HG03196 (cell line): ENCODE data around the gene RAB3IL1.
"Not testable (repeated sequence)": the region's sequence is repeated elsewhere in the genome, so short reads cannot be mapped to it uniquely, and the experiment has no call there.

ENCODE experiments used
- ATAC-seq: cut with Tn5 transposase; IDR thresholded peaks from one replicate; pipeline ENCODE4 v1.9.1; 2021; ENCODE audit not compliant: unreplicated experiment

RAB3IL1 gene

GRCh38 chr11:61953632-61954031 lies 36.3 kb upstream of the RAB3IL1 start:
- ATAC-seq, result not testable (repeated sequence)

GRCh38 chr11:61952882-61953281 lies 35.5 kb upstream of the RAB3IL1 start:
- ATAC-seq, result no peak

GRCh38 chr11:61951484-61952135 lies 34.2 kb upstream of the RAB3IL1 start:
- no peak for ATAC-seq

- ATAC-seq, result no peak
Measured at GRCh38 chr11:61950035-61950547, 32.7 kb upstream of the RAB3IL1 start, which contains the start of gene BEST1. Gene BEST1, plus strand, starts transcription at chr11:61950351. Its CDS starts 1,456 bp downstream, at chr11:61951807.

GRCh38 chr11:61949169-61950034 lies 32.0 kb upstream of the RAB3IL1 start:
- ATAC-seq, result no peak

GRCh38 chr11:61948505-61948904 lies 31.1 kb upstream of the RAB3IL1 start:
- no peak for ATAC-seq

DNA sequence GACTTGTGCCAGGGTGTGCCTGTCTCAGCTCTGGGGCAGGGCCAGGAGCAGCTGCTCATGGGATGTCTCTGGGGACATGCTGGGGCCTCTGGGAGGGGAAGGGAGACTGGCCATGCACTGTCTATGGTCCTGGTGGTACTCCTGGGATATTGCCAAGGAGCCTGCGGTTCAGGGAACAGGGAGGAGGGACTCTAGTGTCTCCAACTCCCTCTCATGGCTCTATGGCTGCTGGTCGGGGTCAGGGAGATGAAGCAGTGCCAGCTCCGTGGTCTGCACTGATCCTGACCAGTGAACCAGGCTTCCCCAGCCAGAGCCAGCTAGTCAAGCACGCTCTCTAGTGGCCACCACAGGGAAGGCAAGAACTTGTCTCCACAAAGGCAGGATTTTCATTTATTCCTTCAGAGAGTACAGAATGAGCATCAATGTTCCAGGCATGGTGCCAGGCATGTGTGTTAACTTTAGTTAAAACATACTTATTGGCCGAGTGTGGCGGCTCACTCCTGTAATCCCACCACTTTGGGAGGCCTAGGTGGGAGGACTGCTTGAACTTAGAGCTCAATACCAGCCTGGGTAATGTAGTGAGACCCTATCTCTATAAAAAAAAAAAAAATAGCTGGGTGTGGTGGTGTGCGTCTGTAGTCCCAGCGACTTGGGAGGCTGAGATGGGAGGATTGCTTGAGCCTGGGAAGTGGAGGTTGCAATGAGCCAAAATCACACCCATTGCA lies 30.3 kb upstream of the RAB3IL1 start:
- ATAC-seq, result no peak

DNA sequence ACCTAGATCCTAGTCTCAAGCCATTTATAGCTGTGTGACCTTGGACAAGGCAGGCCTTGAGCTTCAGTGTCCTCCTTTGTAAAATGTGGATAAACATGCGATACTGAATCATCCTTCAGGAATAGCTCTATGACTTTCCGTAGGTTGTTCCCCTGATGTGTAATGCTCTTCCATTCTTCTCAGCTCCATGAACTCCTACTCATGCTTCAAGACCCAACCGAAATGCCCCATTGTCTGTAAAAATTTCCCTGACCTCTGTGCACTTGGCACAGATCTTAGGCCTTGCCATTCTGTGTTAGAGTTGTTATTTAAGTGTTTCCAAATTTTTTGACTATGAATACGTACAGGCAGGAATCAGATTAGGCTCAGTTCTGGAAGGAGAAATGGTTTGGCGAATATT lies 29.5 kb upstream of the RAB3IL1 start:
- no peak for ATAC-seq

DNA sequence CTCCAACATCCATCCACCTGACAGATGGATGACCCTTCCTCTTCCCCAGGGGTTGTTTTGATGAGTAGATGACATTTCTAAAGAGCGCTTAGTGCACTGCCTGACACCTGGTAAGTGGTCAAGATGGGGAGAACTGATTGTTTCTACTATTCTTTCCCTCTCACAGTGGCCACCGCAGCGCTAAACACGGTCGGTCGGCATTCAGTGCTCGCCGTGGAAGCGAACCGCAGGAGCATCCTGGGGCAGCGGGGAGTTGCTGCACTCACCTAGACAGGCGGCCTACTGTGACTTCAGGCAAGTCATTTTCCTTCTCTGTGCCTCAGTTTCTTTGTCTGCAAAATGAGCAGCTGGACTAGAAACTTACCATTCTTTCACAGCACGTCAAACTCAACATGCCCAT lies 27.8 kb upstream of the RAB3IL1 start:
- no peak for ATAC-seq

DNA sequence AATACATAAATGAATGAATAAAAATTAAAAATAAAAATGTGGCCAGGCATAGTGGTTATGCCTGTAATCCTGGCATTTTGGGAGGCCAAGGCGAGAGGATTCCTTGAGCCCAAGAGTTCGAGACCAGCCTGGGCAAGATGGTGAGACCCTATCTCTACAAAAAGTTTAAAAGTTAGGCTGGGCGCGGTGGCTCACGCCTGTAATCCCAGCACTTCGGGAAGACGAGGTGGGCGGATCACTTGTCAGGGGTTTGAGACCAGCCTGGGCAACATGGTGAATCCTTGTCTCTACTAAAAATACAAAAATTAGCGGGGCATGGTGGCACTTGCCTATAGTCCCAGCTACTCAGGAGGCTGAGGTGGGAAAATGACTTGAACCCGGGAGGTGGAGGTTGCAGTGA lies 23.1 kb upstream of the RAB3IL1 start:
- ATAC-seq, result no peak

GRCh38 chr11:61935861-61936260 lies 18.5 kb upstream of the RAB3IL1 start:
- ATAC-seq, result no peak

DNA sequence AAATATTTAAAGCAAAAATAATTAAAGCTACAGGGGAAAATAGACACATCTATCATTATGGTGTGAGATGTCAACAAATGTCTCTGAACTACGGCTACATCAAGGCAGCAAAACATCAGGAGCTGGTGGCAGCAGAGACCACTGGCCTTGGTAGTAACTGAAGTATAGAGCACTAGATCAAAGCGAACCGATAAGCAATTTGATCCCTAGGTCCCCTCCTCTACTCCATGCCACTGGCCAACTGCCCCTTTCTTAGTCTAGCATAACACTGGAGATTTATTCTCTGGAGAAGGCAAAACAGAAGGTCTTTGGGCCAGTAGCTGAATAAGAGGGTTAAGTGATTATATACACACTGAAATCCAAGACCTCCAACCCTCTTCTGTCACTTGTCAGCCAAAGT lies 13.6 kb upstream of the RAB3IL1 start:
- ATAC-seq, result no peak

- no peak for ATAC-seq
Measured at GRCh38 chr11:61928606-61929005, 11.2 kb upstream of the RAB3IL1 start.

DNA sequence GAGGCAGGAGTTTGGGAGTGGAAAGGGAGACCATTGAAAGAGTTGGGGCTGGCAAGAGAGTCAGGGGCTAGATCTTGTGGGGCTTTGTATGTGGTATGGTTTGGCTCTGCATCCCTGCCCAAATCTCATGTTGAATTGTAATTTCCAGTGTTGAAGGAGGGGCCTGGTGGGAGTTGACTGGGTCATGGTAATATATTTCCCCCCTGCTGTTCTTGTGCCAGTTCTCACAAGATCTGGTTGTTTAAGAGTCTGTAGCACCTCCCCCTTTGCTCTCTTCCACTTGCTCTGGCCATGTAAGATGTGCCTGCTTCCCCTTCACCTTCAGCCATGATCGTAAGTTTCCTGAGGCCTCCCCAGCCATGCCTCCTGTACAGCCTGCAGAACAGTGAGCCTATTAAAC lies 10.1 kb upstream of the RAB3IL1 start:
- no peak for ATAC-seq

DNA sequence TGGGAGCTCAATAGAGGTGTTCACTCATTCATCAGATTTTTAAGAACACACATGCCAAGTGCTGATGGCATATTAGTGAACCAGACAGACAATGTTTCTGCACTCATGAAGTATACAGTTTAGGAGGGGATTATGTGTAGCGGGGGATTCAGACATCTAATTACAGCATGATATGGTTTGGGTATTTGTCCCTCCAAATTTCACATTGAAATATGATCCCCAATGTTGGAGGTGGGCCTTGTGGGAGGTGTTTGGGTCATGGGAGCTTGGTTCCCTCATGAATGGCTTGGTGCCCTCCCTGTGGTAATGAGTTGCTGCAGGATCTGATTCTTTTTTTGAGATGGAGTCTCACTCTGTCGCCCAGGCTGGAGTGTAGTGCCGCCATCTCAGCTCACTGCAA lies 8.9 kb upstream of the RAB3IL1 start:
- ATAC-seq, result no peak

- ATAC-seq, result no peak
Measured at GRCh38 chr11:61925736-61926135, 8.4 kb upstream of the RAB3IL1 start.

DNA sequence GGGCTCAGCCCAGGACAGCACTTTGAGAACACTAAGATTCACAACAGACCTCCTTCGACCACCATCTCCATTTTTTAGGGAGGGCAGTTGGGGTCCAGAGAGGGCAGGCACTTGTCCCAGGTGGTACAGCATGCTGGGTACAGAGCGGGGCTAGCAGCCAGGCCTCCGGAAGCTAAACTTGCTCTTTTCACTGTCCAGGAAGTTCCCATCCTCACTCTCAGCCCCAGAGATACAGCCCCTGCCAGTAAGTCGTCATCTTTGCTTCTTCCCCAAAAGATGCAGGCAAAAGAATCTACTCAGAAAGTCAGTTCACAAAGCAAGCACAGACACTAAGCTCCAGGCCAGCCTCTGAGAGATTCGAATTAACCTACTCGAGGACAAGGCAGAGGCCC lies 6.7 kb upstream of the RAB3IL1 start:
- no peak for ATAC-seq

- ATAC-seq, result no peak
Measured at GRCh38 chr11:61923166-61924063, 6.0 kb upstream of the RAB3IL1 start.

DNA sequence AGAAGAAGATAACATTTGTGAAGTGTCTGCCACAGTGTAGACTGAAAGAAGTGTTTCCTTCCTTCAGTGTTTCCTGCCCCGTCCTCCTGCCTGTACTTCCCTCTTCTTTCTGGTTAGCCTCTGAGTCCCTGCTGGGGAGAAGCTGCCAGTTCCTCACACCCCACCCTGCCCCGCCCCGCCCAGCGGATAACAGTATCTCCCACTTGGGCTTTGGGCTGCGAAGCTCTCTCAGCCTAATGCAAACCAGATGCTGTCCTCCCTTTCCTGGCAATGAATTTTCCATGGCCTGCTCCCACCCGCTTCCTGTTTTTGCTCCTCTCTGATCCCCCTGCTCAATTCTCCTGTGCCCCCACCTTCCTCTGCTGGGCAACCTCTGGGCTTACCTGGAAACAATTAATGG lies 5.2 kb upstream of the RAB3IL1 start:
- ATAC-seq, result no peak

GRCh38 chr11:61921446-61921845 lies 4.1 kb upstream of the RAB3IL1 start:
- no peak for ATAC-seq
